Endodermal cell (in vitro differentiated cells): ENCODE results near the gene PIM3. TPM values are rescaled to one million over a fixed set of nuclear protein-coding genes. Genes with fewer than 3 reads are reported as not detected.

Experiments used
- DNase-seq: peaks from one replicate; pipeline ENCODE4 v3.0.0-alpha.2; 2017
- H3K27ac ChIP-seq: 2 replicates; pipeline ENCODE4 v1.5.1; 2013; ENCODE audit warnings: mild to moderate bottlenecking, low read depth, low read length, moderate library complexity
- H3K27me3 ChIP-seq: 2 replicates; pipeline ENCODE4 v1.6.1; 2013; ENCODE audit warnings: mild to moderate bottlenecking, low read length, moderate library complexity; ENCODE audit not compliant: insufficient read depth, control insufficient read depth, poor library complexity, severe bottlenecking
- H3K36me3 ChIP-seq: 2 replicates; pipeline ENCODE4 v1.7.0; 2013; ENCODE audit warnings: mild to moderate bottlenecking, low read length, moderate library complexity; ENCODE audit not compliant: control insufficient read depth, insufficient read depth
- H3K4me1 ChIP-seq: one replicate; pipeline ENCODE4 v1.7.0; 2013; ENCODE audit warnings: low read length; ENCODE audit not compliant: control insufficient read depth, insufficient read depth
- H3K4me3 ChIP-seq: 2 replicates; pipeline ENCODE4 v1.5.1; 2013; ENCODE audit warnings: mild to moderate bottlenecking, low read length, moderate library complexity
- H3K9ac ChIP-seq: 2 replicates; pipeline ENCODE4 v1.6.1; 2013; ENCODE audit warnings: mild to moderate bottlenecking, low read length, moderate library complexity; ENCODE audit not compliant: poor library complexity, severe bottlenecking; ENCODE audit errors: extremely low read depth
- H3K9me3 ChIP-seq: 2 replicates; pipeline ENCODE4 v1.6.1; 2013; ENCODE audit warnings: mild to moderate bottlenecking, low read length, moderate library complexity; ENCODE audit not compliant: control insufficient read depth
- H3K27ac Mint-ChIP-seq: 2 replicates; pipeline ENCODE4 v1.8.0; 2020; ENCODE audit warnings: mixed read lengths
- H3K27me3 Mint-ChIP-seq: 2 replicates; pipeline ENCODE4 v1.8.0; 2021; ENCODE audit warnings: mild to moderate bottlenecking, mixed read lengths; ENCODE audit not compliant: insufficient read depth
- H3K36me3 Mint-ChIP-seq: 2 replicates; pipeline ENCODE4 v1.8.0; 2020; ENCODE audit warnings: low read depth, mixed read lengths
- H3K4me1 Mint-ChIP-seq: 2 replicates; pipeline ENCODE4 v1.8.0; 2020; ENCODE audit warnings: mixed read lengths
- H3K4me3 Mint-ChIP-seq: 2 replicates; pipeline ENCODE4 v1.8.0; 2020; ENCODE audit warnings: mild to moderate bottlenecking, moderate library complexity, mixed read lengths
- H3K9me3 Mint-ChIP-seq: 2 replicates; pipeline ENCODE4 v1.8.0; 2020; ENCODE audit warnings: mild to moderate bottlenecking, mixed read lengths
- WGBS, 2 experiments: methylation state at CpG; one replicate each; pipeline versions ENCODE4 v1.1.5 to v1.1.7; 2013; ENCODE audit warnings: missing lambda C conversion rate in 2 of 2, mixed read lengths in 1 of 2; ENCODE audit not compliant: insufficient coverage in 1 of 2, insufficient read length in 1 of 2; 5-methylcytosine and 5-hydroxymethylcytosine counted together
- total RNA-seq, 2 donors: library from RNA; stranded (reverse); fragmentation: NEBNext Ultra II Directional in 1 of 2; extraction: Animal tissue kit (Norgen Biotek cat#: 25700) in 1 of 2; gene quantifications; 2 replicates in 1 of 2; 3 replicates in 1 of 2; pipeline ENCODE4 v1.2.1, GENCODE V29; 2021
- TF ChIP-seq, protein P1 (sequence below): fragments of 200-600 bp; sonication (generic); conservative IDR thresholded peaks from 2 replicates; pipeline ENCODE4 v1.5.0; 2021; ENCODE audit warnings: antibody characterized with exemption, mild to moderate bottlenecking

Gene PIM3
- total RNA-seq, 2 donors from 2014 or later, result 31.5 to 36.6 TPM

DNA sequence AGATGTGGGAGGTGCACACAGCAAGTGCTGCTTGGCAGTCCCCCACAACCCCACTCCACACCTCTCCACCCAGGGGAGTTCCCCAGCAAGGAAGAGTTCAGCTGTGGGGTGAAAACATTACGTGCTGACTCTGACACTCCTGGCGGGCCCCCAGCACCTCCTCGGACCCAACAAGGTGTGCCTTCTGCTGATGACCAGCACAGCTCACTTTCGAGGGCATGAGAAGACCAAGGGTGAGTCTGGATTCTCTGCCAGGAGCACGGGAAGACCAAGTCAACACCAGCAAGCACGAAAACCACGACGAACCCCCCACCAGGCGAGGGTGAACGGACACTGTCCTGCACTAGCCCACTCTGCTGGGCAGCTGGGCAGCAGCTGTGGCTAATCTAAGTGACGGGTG, 43.7 kb upstream of the PIM3 start:
- H3K27ac ChIP-seq, result no peak overlapping the region
- Mint-ChIP-seq H3K27me3 (no peaks in the 10 kb centered on the region), H3K4me1 (peaks cover 11% of the 10 kb centered on the region), H3K4me3 (peak overlapping the region; percentile 71), H3K36me3 (peaks cover 25% of the 10 kb centered on the region), H3K9me3 (no peaks in the 10 kb centered on the region), H3K27ac (no peak overlapping the region)
- no peaks in the 10 kb centered on the region for H3K27me3 ChIP-seq
- H3K9ac ChIP-seq, result no peak overlapping the region
- H3K9me3 ChIP-seq, result no peaks in the 10 kb centered on the region
- DNase-seq, result no peak
- no peaks in the 10 kb centered on the region for H3K4me1 ChIP-seq
- WGBS, 2 experiments, result 94 to 96% methylated on average over 10 to 11 of the region's 11 CpGs
- peaks cover 30% of the 10 kb centered on the region for H3K36me3 ChIP-seq
- TF ChIP-seq, protein P1, sequence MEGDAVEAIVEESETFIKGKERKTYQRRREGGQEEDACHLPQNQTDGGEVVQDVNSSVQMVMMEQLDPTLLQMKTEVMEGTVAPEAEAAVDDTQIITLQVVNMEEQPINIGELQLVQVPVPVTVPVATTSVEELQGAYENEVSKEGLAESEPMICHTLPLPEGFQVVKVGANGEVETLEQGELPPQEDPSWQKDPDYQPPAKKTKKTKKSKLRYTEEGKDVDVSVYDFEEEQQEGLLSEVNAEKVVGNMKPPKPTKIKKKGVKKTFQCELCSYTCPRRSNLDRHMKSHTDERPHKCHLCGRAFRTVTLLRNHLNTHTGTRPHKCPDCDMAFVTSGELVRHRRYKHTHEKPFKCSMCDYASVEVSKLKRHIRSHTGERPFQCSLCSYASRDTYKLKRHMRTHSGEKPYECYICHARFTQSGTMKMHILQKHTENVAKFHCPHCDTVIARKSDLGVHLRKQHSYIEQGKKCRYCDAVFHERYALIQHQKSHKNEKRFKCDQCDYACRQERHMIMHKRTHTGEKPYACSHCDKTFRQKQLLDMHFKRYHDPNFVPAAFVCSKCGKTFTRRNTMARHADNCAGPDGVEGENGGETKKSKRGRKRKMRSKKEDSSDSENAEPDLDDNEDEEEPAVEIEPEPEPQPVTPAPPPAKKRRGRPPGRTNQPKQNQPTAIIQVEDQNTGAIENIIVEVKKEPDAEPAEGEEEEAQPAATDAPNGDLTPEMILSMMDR, result no peak
- peak overlapping the region; percentile 86 for H3K4me3 ChIP-seq

DNA sequence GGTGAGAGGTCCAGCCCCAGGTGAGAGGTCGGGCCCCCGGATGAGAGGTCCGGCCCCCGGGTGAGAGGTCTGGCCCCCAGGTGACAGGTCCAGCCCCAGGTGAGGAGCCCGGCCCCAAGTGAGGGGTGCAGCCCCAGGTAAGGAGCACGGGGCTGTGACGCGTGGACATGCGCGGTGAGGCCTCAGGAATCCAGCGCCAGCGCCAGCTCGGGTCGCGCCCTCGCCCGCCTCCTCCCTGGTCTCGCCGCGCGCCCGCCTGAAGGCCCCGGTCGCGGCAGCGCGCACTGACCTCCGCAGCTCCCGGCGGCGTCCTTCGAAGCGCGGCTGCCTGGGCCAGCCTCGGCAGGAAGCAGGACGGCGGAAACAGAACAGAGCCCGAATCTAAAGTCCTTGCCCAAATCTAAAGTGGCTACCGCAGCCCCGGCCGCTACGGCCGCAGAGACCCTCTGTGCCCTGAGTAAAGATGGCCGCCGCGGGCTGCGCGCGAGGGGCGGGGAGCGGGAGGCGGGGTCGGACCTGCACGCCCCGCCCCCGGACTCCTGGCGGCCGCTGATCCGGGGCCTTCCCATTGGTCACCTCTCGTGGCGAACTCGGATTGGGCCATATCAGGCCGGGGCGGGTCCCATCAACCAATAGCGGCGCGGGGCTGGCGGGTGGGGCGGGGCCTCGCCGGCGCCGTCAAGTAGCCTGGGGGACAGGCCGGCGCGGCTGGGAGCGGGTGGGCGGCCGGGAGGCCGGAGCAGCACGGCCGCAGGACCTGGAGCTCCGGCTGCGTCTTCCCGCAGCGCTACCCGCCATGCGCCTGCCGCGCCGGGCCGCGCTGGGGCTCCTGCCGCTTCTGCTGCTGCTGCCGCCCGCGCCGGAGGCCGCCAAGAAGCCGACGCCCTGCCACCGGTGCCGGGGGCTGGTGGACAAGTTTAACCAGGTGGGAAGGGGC, 42.3 kb upstream of the PIM3 start, which contains the start of the genes ALG12 and CRELD2:
ALG12 (minus strand) TSS at position 465 of the 937 bp plus-strand sequence. CDS start 4,673 bp downstream, outside the sequence.
CRELD2 (plus strand) TSS at position 661 of the 937 bp plus-strand sequence; CDS start at position 797, 136 bp downstream.
- H3K27me3 ChIP-seq, result no peaks in the 10 kb centered on the region
- peaks cover 11% of the 10 kb centered on the region for H3K4me1 Mint-ChIP-seq
- H3K9ac ChIP-seq, result peak within 1 kb of the TSS; percentile 85
- peak within 1 kb of the TSS; percentile 71 for H3K4me3 Mint-ChIP-seq
- no peaks in the 10 kb centered on the region for H3K9me3 ChIP-seq
- peaks cover 20% of the 10 kb centered on the region for H3K36me3 Mint-ChIP-seq
- TF ChIP-seq, protein P1, result no peak
- no peaks in the 10 kb centered on the region for H3K9me3 Mint-ChIP-seq
- peaks cover 25% of the 10 kb centered on the region for H3K36me3 ChIP-seq
- H3K4me3 ChIP-seq, result peak within 1 kb of the TSS; percentile 86
- 0% methylated on average over 40 to 103 of the region's 103 CpGs for WGBS, 2 experiments
- peak within 1 kb of the TSS; percentile 82 for H3K27ac Mint-ChIP-seq
- peak; percentile 99 for DNase-seq
- H3K27ac ChIP-seq, result peak within 1 kb of the TSS; percentile 93
- no peaks in the 10 kb centered on the region for H3K27me3 Mint-ChIP-seq
- no peaks in the 10 kb centered on the region for H3K4me1 ChIP-seq

DNA sequence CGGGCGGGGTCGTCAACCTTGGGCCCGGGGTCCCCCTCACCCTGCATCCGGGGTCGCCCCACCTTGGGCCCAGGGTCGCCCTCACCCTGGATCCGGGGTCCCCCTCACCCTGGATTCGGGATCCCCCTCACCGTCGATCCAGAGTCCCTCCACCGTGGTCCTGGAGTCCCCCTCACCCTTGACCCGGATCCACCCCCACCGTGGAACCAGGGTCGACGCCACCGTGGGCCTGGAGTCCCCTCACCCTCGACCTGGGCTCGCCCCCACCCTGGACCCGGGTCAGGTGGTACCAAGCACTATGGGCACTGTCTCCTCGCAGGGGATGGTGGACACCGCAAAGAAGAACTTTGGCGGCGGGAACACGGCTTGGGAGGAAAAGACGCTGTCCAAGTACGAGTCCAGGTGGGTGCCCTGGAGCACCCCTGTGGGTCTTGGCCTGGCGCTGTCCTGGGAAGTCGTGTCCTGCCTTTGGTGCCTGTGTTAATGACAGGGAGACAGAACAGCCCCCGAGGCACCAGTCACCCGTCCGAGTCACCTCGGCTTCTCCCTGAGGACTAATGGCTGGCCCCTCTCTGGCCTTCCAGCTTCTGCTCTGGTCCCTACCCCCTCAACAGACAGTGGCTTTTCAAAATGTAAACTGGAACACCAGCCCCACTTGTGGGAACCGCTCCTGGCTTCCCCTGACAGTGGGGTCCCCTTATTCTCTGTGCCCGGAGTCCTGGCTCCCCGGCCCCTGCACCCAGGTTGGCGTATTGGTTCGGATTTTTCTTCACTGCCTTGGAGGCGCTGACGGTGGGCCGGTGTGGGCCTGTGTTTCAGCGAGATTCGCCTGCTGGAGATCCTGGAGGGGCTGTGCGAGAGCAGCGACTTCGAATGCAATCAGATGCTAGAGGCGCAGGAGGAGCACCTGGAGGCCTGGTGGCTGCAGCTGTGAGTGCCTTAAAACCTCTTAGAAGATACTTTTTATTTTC, 41.4 kb upstream of the PIM3 start:
- TF ChIP-seq, protein P1, result no peak
- H3K4me1 ChIP-seq, result no peaks in the 10 kb centered on the region
- Mint-ChIP-seq H3K4me3 (peak overlapping the region; percentile 71), H3K4me1 (peaks cover 11% of the 10 kb centered on the region), H3K36me3 (peaks cover 23% of the 10 kb centered on the region), H3K27ac (no peak overlapping the region), H3K9me3 (no peaks in the 10 kb centered on the region), H3K27me3 (no peaks in the 10 kb centered on the region)
- H3K27me3 ChIP-seq, result no peaks in the 10 kb centered on the region
- 44 to 50% methylated on average over 35 to 47 of the region's 47 CpGs for WGBS, 2 experiments
- peak overlapping the region; percentile 80 for H3K4me3 ChIP-seq
- no peaks in the 10 kb centered on the region for H3K9me3 ChIP-seq
- H3K9ac ChIP-seq, result peak overlapping the region; percentile 44
- no peak overlapping the region for H3K27ac ChIP-seq
- no peak for DNase-seq
- peaks cover 26% of the 10 kb centered on the region for H3K36me3 ChIP-seq
